NCI-H2196 (cell line): ENCODE data around the gene ARHGEF4.

ENCODE experiments used
- DNase-seq: peaks from one replicate; lab custom pipeline; 2025; ENCODE audit not compliant: unreplicated experiment; lab: John Stamatoyannopoulos, UW

The ARHGEF4 gene

DNA sequence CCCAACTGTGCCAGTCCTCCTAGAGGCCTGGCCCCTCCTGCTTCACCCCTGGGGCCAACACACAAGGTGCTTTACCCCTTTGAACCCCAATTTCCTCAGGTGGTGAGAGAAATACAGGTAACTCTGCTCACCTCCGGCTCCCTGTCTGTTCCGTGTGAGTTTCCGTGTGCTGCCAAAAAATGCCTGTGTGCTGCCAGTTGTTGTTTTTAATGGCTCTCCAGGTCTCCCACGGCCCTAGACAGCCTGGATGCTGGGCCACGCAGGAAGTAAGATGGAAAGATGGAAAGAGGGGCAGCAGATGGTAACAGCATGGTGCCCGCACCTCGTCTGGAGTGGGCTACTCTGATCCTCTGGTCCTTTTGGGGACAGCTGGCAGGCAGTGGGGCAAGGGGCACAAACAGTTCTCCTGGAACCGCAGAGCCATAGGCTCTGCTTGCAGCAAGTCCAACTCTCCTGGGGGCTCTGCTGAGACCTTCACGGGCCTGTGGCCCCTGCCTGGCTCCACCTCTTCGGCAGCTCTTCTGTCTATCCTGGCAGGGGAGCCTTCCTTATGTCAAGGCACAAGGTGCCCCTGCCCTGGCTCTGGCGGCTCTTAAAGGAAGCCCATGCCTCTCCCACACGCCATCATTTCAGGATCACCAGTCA is 4.3 kb upstream of the ARHGEF4 start:
- DNase-seq: no peak

DNA sequence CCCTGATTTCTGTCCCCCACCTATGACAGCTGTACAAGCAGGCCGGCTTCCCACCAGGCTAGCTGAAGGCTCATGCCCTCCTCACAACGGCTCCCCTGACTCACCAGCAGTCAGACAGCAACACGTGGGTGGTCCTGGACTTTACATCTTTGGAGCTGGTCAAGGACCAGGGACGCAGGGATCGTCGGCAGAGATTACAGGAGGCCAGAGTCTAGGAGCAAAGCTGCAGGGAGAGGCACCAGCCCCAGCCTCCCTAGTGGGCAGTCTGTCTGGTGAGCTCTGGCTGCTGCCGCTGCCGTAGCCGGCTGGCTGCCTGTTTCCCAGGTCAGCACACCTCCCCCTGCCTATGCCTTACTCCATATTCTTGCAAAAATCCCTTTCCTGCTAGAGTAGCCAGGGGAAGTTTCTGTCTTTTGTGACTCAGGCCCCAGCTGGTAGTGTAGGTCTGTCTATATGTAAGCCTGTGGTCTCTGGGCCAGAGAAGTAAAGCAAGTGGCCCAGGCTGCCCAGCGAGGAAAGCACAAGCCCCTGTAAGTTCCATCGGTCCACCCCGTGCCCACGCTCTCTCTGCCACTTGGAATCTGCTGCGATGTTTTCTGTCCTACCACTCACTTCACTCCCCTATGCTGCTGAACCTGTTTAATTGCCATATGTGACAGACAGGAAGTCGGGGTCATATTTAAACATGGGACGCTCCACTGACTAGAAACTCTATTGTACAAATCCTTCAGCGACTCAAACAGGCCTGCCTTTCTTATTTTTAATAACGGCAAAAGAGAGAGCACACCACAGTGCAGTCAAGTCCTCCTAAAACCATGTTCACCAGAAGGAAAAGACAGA is 2.4 kb upstream of the ARHGEF4 start:
- DNase-seq: no peak

DNA sequence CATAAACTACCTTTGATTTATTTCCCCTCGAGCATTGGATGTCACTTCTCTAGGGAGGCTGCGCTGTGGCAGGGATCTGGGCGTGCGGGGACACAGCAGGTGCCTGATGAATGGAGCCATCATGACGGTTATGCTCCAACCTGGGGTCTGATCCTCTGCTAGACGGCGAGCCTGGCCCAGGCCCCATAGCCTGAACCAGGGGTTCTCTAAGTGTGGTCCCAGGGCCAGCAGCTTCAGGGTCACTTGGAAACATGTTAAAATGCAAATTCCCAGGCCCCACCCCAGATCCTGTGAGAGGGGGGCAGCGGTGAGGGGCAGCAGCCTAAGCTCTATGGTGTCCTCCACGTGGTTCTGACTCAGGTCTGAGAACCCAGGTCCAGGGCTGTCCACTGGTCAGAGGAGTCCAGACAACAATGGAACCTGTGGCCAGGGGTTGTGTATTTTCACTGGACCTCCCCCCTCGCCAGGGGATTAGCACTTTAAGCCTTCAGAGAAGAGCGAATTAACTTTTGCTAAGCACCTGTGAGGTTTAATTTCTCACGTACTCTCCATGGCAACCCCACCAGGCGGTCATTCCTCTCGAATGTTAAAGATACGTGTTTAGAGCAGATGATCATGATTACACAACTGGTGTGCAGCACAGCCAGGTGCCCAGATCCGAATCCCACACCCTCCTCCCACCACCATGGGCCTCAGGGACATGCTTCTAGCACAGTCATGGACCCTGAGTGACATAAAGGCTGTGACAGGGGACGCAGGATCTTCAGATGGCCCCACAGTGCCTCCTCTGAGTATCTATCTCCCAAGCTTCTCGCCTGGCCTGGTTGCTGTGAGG is 1.6 kb upstream of the ARHGEF4 start:
- no peak for DNase-seq

DNA sequence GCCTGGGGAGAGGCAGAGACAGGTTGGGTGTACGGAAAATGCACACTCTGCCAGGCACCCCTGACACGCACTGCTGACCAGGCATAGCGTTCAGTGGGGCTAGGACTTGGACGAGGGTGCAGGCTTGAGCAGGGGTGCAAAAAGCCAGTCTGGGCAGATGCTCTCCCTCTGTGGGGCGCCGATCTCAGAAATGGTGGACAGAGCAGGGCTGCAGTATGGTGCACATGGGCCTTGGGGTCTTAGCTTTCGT is 1.0 kb upstream of the ARHGEF4 start:
- no peak for DNase-seq

GRCh38 chr2:130837175-130837810 is 579 bp downstream of the ARHGEF4 start:
- no peak for DNase-seq

GRCh38 chr2:130837811-130838565 is 1.3 kb downstream of the ARHGEF4 start:
- no peak for DNase-seq

DNA sequence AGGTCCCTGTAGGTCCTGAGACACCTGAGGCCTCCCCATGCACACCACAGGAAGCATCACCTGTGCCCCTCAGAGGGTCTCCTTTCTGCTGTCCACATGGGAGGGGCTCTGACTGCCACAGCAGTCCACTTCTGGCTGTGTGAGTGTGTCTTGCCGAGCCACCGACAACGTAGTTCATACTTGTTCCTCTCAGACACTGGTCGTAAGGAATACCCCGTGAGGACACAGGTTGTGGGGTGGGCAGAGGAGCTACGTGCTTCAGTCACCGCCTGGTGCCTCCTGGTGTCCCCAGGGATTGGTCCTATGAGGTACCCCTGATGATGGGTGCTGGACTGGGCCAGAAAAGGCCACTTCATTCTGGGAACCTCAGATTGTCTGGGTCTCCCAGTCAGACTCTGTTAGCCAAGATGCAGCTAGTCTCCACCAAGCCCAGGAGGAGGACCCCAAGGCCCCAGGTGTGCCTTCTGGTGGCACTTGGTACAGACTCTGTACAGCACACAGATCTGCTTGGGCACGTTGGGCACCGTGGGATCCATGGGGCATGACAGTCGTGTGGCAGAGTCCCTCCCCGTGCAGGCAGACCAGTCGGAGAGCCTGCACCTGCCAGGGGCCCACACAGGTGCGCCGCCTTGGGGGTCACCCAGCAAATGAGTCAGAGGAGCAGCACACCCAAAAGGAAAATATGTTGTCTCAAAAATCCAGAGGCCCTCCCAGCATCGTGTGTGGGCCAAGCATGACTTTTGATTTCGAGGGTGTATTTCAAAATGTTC is 2.5 kb downstream of the ARHGEF4 start:
- no peak for DNase-seq

DNA sequence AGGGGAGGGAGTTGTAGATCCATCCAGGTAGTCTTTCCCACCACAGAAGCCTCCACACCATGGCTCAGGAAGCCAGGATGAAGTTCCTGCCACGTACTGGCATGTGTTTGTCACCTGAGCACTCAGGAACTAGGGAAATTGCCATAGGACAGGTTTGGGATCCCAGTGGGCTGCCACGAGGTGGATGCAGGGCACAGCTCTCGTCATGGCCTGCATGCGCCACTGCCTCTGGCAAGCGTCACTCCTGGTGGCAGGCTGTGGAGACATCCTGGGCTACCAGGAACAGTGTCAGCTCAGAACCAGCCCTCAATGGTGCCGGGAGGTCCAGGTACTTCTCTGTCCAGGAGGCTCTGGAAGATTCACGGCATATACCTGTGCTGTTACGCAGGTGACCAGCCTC is 3.8 kb downstream of the ARHGEF4 start:
- DNase-seq: no peak

DNA sequence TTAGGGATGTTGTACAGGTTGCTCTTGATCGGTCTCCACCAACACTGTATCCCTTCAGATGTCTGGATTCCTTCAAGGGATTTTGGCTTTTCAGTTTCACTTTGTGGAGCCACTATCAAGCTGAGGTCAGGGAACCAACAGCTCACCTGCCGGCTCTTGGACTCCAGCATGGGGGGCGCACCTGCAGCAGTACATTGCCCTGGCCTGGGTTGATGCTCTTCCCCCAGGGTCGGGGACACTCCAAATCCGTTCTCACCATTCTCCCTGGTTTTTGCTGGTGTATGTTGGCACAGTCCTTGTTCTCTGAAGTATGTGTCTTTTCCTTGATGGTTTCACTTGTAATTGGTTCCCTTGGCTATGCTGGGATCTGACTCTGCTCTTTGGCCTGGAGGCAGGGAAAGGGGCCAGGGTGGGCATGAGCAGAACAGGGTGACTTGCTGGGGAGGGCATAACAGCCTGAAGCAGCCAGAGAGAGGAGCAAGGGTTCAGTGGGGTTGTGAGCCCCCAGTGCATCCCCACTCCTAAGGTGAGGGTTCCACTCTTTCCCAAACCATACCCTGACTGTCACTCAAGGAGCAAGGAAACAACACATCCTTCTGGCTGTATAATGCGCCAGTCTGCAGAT is 5.1 kb downstream of the ARHGEF4 start:
- DNase-seq: no peak

GRCh38 chr2:130842770-130843169 is 6.1 kb downstream of the ARHGEF4 start:
- DNase-seq: no peak

GRCh38 chr2:130843321-130843985 is 6.7 kb downstream of the ARHGEF4 start:
- DNase-seq: no peak

- DNase-seq: no peak
Observed at GRCh38 chr2:130844161-130844560, 7.4 kb downstream of the ARHGEF4 start.

DNA sequence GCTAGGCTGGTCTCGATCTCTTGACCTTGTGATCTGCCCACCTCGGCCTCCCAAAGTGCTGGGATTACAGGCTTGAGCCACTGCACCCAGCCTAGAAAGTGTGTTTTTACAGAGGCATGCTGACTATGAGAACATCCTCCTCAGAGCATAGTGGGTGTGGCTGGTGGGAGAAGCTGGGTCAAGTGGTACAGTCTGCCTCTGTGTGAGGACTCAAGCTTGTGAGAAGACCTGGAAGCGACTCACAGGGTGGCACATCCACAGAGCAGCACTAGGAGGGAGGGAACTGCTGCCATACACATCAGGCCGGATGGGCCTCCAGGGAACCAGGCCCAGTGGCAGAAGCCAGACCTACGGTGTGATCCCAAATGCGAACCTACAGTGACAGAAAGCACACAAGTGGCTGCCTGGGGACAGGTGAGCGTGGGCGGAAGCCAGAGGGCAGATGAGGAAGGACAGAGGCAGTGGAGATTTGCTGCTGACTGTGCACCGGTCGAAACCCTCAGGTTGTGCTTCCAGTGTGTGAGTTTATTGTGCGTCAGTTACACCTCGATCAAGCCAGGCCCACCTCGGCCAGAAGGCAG is 8.9 kb downstream of the ARHGEF4 start:
- DNase-seq: no peak

GRCh38 chr2:130846233-130846632 is 9.5 kb downstream of the ARHGEF4 start:
- no peak for DNase-seq

- DNase-seq: no peak
Observed at GRCh38 chr2:130846686-130847375, 10.1 kb downstream of the ARHGEF4 start.

GRCh38 chr2:130847776-130848525 is 11.2 kb downstream of the ARHGEF4 start:
- no peak for DNase-seq

DNA sequence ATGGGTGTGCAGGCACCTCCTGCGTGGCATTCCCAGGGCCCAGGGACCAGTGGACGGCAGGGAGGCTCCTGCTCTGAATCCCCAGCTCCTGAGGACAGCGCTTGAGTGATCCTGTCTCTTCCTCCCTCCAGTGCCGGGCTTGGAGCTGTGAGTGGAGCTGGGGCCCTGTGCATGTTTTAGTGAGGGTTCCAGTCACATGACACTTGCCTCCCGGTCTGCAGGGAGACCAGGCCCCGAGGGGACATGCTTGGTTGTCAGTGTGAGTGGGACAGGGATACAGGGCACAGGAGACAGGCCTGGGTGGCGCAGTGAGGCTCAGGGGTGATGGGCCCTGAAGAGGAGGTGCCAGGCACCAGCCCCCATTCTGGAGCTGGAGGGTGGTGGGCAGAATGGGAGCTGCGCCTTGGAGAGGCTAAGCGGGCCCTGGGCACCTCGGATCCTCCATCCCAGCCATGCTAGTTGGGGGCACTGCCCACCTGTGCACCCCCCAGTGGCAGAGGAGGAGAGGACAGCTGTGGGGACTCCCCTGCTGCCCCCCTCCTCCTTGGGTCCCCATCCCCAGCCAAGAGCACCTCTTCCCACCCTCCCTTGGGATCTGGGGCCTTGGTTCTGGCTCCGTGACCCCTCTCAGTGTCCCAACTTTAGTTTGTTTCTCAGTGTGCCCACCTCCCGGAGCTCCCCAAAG is 12.0 kb downstream of the ARHGEF4 start:
- no peak for DNase-seq
